Activated CD8-positive, alpha-beta T cell treated with anti-CD3 and anti-CD28 coated beads for 36 hours (primary cell): ENCODE data around the gene HSD17B1. TPM values are rescaled to one million over a fixed set of nuclear protein-coding genes. Genes with fewer than 3 reads are reported as not detected.

Experiments
- ATAC-seq: fragments of 200-7000 bp; cut with Tn5 transposase; one replicate; pipeline ENCODE4 v1.10.0; 2021; ENCODE audit warnings: mild to moderate bottlenecking, moderate library complexity
- CTCF ChIA-PET: fragments of 350-600 bp; sonication (Branson Sonifier 250); formaldehyde crosslinking; loops from one replicate; lab custom pipeline; 2021; ENCODE audit warnings: antibody characterized with exemption; lab: Charles Lee
- POLR2A ChIA-PET: fragments of 350-600 bp; sonication (Branson Sonifier 250); formaldehyde crosslinking; loops from one replicate; lab custom pipeline; 2021; ENCODE audit warnings: antibody characterized with exemption; lab: Charles Lee
- DNase-seq: peaks from one replicate; pipeline ENCODE4 v3.0.0-alpha.2; 2020
- H3K27ac Mint-ChIP-seq: one replicate; pipeline ENCODE4 v1.8.0; 2021; ENCODE audit warnings: mild to moderate bottlenecking, mixed read lengths
- H3K27me3 Mint-ChIP-seq: one replicate; pipeline ENCODE4 v1.8.0; 2021; ENCODE audit warnings: mixed read lengths
- H3K36me3 Mint-ChIP-seq: one replicate; pipeline ENCODE4 v1.8.0; 2021; ENCODE audit warnings: low read depth, mixed read lengths
- H3K4me1 Mint-ChIP-seq: one replicate; pipeline ENCODE4 v1.8.0; 2021; ENCODE audit warnings: low read depth, mixed read lengths
- H3K4me3 Mint-ChIP-seq: one replicate; pipeline ENCODE4 v1.8.0; 2021; ENCODE audit warnings: mild to moderate bottlenecking, moderate library complexity, mixed read lengths
- H3K9me3 Mint-ChIP-seq: one replicate; pipeline ENCODE4 v1.8.0; 2021; ENCODE audit warnings: mixed read lengths
- CTCF ChIP-seq: fragments of 200-600 bp; IDR thresholded peaks from one replicate; pipeline ENCODE4 v1.8.0; 2022; ENCODE audit warnings: antibody characterized with exemption, mild to moderate bottlenecking
- intact Hi-C: fragments of 100-400 bp; cut with micrococcal nuclease; formaldehyde crosslinking; loops from one replicate; pipeline ENCODE4 v1.10.0; 2022
- total RNA-seq, 2 experiments: library from RNA; stranded (reverse); gene quantifications; one replicate each; pipeline ENCODE4 v1.2.3, GENCODE V29; 2021

HSD17B1 gene
- total RNA-seq, 2 experiments from 2014 or later: 0.43 to 0.49 TPM

GRCh38 chr17:42522263-42522790 lies 30.4 kb upstream of the HSD17B1 start:
- H3K27me3 Mint-ChIP-seq: no peaks in the 10 kb centered on the region
- POLR2A ChIA-PET: no interaction called here
- no peak for TF ChIP-seq CTCF
- no peaks in the 10 kb centered on the region for H3K9me3 Mint-ChIP-seq
- no peaks in the 10 kb centered on the region for H3K36me3 Mint-ChIP-seq
- ATAC-seq (no peak), DNase-seq (no peak)
- CTCF ChIA-PET: interaction anchor here (0.9 to 1.6 kb wide), 2 partner anchors 94 to 116 kb away, joined by 3 to 4 read pairs; no protein-coding TSS in a partner anchor
- no peak overlapping the region for H3K4me3 Mint-ChIP-seq
- H3K27ac Mint-ChIP-seq: no peak overlapping the region
- intact Hi-C loops: no loop called here
- H3K4me1 Mint-ChIP-seq: peaks cover 10% of the 10 kb centered on the region

GRCh38 chr17:42522798-42523278 lies 29.9 kb upstream of the HSD17B1 start:
- Mint-ChIP-seq H3K4me1 (peaks cover 11% of the 10 kb centered on the region), H3K27me3 (no peaks in the 10 kb centered on the region), H3K36me3 (no peaks in the 10 kb centered on the region), H3K9me3 (no peaks in the 10 kb centered on the region), H3K27ac (no peak overlapping the region), H3K4me3 (no peak overlapping the region)
- intact Hi-C loops: no loop called here
- ChIA-PET POLR2A (no interaction called here), CTCF (interaction anchor here (0.9 to 1.6 kb wide), 2 partner anchors 95 to 117 kb away, joined by 3 to 4 read pairs; no protein-coding TSS in a partner anchor)
- TF ChIP-seq CTCF: no peak
- DNase-seq (no peak), ATAC-seq (no peak)

GRCh38 chr17:42525221-42525620 lies 27.5 kb upstream of the HSD17B1 start:
- intact Hi-C loops: loop anchor here (5.0 kb wide), 1 partner anchor 203 kb away; no protein-coding TSS in a partner anchor
- H3K27ac Mint-ChIP-seq: no peak overlapping the region
- no peaks in the 10 kb centered on the region for H3K36me3 Mint-ChIP-seq
- H3K27me3 Mint-ChIP-seq: no peaks in the 10 kb centered on the region
- no peaks in the 10 kb centered on the region for H3K9me3 Mint-ChIP-seq
- DNase-seq (no peak), ATAC-seq (no peak)
- no peak overlapping the region for H3K4me3 Mint-ChIP-seq
- TF ChIP-seq CTCF: no peak
- CTCF ChIA-PET: interaction anchor here (0.9 kb wide), 1 partner anchor 65 kb away, joined by 3 read pairs; no protein-coding TSS in a partner anchor
- peaks cover 24% of the 10 kb centered on the region for H3K4me1 Mint-ChIP-seq
- POLR2A ChIA-PET: no interaction called here

- no peak for TF ChIP-seq CTCF
- intact Hi-C loops: loop anchor here (5.0 kb wide), 1 partner anchor 204 kb away; no protein-coding TSS in a partner anchor
- Mint-ChIP-seq H3K4me3 (no peak overlapping the region), H3K4me1 (peaks cover 32% of the 10 kb centered on the region), H3K27me3 (no peaks in the 10 kb centered on the region), H3K27ac (no peak overlapping the region), H3K36me3 (no peaks in the 10 kb centered on the region), H3K9me3 (no peaks in the 10 kb centered on the region)
- CTCF ChIA-PET: interaction anchor here (0.9 to 4.9 kb wide), 2 partner anchors 10 to 104 kb away, joined by 3 to 37 read pairs; partner anchors contain the start of gene CAVIN1
- DNase-seq (no peak), ATAC-seq (no peak)
- POLR2A ChIA-PET: no interaction called here
Measured at GRCh38 chr17:42526031-42526444, 26.7 kb upstream of the HSD17B1 start.

GRCh38 chr17:42527932-42528331 lies 24.8 kb upstream of the HSD17B1 start:
- no peak for ATAC-seq
- Mint-ChIP-seq H3K4me3 (no peak overlapping the region), H3K27me3 (no peaks in the 10 kb centered on the region), H3K9me3 (no peaks in the 10 kb centered on the region), H3K4me1 (peaks cover 40% of the 10 kb centered on the region), H3K36me3 (no peaks in the 10 kb centered on the region), H3K27ac (no peak overlapping the region)
- DNase-seq: no peak
- POLR2A ChIA-PET: interaction anchor here (0.6 kb wide), 3 partner anchors 33 to 241 kb away, joined by 3 to 5 read pairs (median 3); partner anchors contain the start of gene COASY
- intact Hi-C loops: loop anchor here (5.0 kb wide), 1 partner anchor 206 kb away; no protein-coding TSS in a partner anchor
- CTCF ChIA-PET: interaction anchor here (0.6 to 4.9 kb wide), 41 partner anchors 8 to 562 kb away, joined by 3 to 37 read pairs (median 5); partner anchors contain the start of genes CAVIN1, CNP and NAGLU
- no peak for TF ChIP-seq CTCF
